ENCODE results near the gene ERN1. TPM values are rescaled to one million over a fixed set of nuclear protein-coding genes. Genes with fewer than 3 reads are reported as not detected.

Gene ERN1
- total RNA-seq, 1 donor from 2014 or later: 91.0 TPM

GRCh38 chr17:64145751-64146417 lies 15.9 kb upstream of the ERN1 start:
- Mint-ChIP-seq H3K4me3 (ENCODE audit: low read depth) (no peak overlapping the region), H3K36me3 (ENCODE audit: low read depth) (peaks cover 18% of the 10 kb centered on the region), H3K27me3 (ENCODE audit: low read depth) (no peaks in the 10 kb centered on the region), H3K27ac (no peak overlapping the region), H3K9me3 (no peaks in the 10 kb centered on the region), H3K4me1 (ENCODE audit: low read depth) (peaks cover 21% of the 10 kb centered on the region)
- intact Hi-C loops (cut with micrococcal nuclease): loop anchor here (1.0 to 10.0 kb wide), 6 partner anchors 15 to 301 kb away; partner anchors contain the start of genes ERN1, SMARCD2 and TEX2
- DNase-seq (ENCODE audit: low spot score): peak; percentile 94

DNA sequence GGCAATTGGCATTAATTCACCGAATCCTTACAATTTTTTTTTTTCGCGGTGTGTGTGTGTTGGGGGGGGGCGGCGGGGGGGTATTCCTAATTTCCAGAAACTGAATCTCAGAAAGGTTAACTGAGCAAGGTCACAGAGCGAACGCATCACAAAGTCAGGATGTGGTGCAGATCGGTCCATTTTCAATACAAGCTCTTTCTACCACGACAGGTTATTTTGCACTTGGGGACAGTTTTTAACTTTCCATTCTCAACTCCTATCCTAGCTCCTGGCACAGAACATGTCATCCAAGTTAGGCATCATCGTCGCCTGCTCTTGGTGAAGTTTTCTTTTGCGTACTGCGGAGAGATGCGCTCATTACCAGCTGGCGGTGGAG lies 15.4 kb upstream of the ERN1 start:
- intact Hi-C loops (cut with micrococcal nuclease): loop anchor here (1.0 to 10.0 kb wide), 6 partner anchors 15 to 301 kb away; partner anchors contain the start of genes ERN1, SMARCD2 and TEX2
- no peaks in the 10 kb centered on the region for H3K9me3 Mint-ChIP-seq
- H3K36me3 Mint-ChIP-seq (ENCODE audit: low read depth): peaks cover 18% of the 10 kb centered on the region
- H3K4me1 Mint-ChIP-seq (ENCODE audit: low read depth): peaks cover 21% of the 10 kb centered on the region
- no peak for DNase-seq (ENCODE audit: low spot score)
- no peak overlapping the region for H3K27ac Mint-ChIP-seq
- no peaks in the 10 kb centered on the region for H3K27me3 Mint-ChIP-seq (ENCODE audit: low read depth)
- H3K4me3 Mint-ChIP-seq (ENCODE audit: low read depth): no peak overlapping the region

- no peak overlapping the region for H3K27ac Mint-ChIP-seq
- H3K4me3 Mint-ChIP-seq (ENCODE audit: low read depth): no peak overlapping the region
- intact Hi-C loops (cut with micrococcal nuclease): no loop called here
- no peaks in the 10 kb centered on the region for H3K9me3 Mint-ChIP-seq
- no peaks in the 10 kb centered on the region for H3K27me3 Mint-ChIP-seq (ENCODE audit: low read depth)
- no peaks in the 10 kb centered on the region for H3K4me1 Mint-ChIP-seq (ENCODE audit: low read depth)
- no peaks in the 10 kb centered on the region for H3K36me3 Mint-ChIP-seq (ENCODE audit: low read depth)
- no peak for DNase-seq (ENCODE audit: low spot score)
These were observed 9.6 kb upstream of the ERN1 start for GRCh38 chr17:64139542-64139941.

DNA sequence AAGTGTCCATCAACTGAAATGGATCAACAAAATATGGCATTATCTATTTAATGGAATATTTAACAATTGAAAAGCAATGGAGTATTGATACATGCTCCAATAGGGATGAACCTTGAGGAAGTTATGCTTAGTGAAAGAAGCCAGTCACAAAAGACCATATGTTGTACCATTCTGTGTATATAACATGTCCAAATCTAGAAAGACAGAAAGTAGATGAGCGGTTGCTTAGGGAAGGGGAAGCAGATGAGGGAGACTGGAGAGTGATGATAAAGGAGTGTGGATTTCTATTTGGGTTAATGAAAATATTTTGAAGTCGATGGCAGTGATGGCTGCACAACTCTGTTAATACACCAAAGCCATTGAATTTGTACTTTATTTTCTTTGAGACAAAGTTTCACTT lies 8.5 kb upstream of the ERN1 start:
- Mint-ChIP-seq H3K4me3 (ENCODE audit: low read depth) (no peak overlapping the region), H3K27me3 (ENCODE audit: low read depth) (no peaks in the 10 kb centered on the region), H3K9me3 (no peaks in the 10 kb centered on the region), H3K27ac (no peak overlapping the region), H3K4me1 (ENCODE audit: low read depth) (peaks cover 3% of the 10 kb centered on the region), H3K36me3 (ENCODE audit: low read depth) (no peaks in the 10 kb centered on the region)
- DNase-seq (ENCODE audit: low spot score): no peak
- intact Hi-C loops (cut with micrococcal nuclease): no loop called here

- Mint-ChIP-seq H3K27ac (no peak overlapping the region), H3K4me3 (ENCODE audit: low read depth) (no peak overlapping the region), H3K36me3 (ENCODE audit: low read depth) (no peaks in the 10 kb centered on the region), H3K9me3 (no peaks in the 10 kb centered on the region), H3K4me1 (ENCODE audit: low read depth) (peaks cover 27% of the 10 kb centered on the region), H3K27me3 (ENCODE audit: low read depth) (no peaks in the 10 kb centered on the region)
- DNase-seq (ENCODE audit: low spot score): no peak
- intact Hi-C loops (cut with micrococcal nuclease): loop anchor here (5.0 kb wide), 1 partner anchor 127 kb away; the partner anchor contains the start of gene TEX2
These were observed 5.1 kb upstream of the ERN1 start for GRCh38 chr17:64135000-64135399.

DNA sequence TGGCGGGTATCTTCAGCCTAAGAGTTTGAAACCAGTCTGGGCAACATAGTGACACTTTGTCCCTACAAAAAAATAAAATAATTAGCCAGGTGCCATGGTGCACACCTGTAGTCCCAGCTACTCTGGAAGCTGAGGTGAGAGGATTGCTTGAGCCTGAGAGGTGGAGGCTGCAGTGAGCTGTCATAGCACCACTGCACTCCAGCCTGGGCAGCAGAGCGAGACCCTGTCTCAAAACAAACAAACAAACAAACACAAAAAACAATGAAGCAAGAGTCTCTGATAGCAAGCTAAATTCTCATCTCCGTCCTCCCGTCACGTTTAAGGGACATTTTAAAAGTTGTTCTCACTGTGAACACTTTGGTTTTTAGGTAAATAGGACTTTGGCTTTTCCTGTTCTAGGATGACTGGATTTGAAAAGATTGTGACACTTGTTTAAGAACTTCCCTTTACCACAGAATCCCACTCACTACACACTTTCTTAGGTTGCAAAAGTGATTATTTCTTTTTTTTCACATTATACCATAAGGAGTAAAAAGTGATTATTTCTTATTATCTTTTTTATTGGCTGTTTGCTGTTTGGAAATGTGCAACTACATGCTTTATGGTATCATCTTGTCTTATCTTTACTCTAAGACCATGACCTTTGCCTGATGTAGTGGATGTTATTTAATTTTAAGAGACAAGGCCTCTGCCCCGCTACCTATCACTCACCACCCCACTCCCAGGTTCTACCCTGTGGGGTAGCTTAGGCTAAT lies 4.4 kb upstream of the ERN1 start:
- intact Hi-C loops (cut with micrococcal nuclease): loop anchor here (5.0 kb wide), 1 partner anchor 128 kb away; the partner anchor contains the start of gene TEX2
- no peak for DNase-seq (ENCODE audit: low spot score)
- peaks cover 27% of the 10 kb centered on the region for H3K4me1 Mint-ChIP-seq (ENCODE audit: low read depth)
- H3K27me3 Mint-ChIP-seq (ENCODE audit: low read depth): no peaks in the 10 kb centered on the region
- H3K27ac Mint-ChIP-seq: no peak overlapping the region
- H3K4me3 Mint-ChIP-seq (ENCODE audit: low read depth): no peak overlapping the region
- H3K36me3 Mint-ChIP-seq (ENCODE audit: low read depth): no peaks in the 10 kb centered on the region
- H3K9me3 Mint-ChIP-seq: no peaks in the 10 kb centered on the region

- peaks cover 27% of the 10 kb centered on the region for H3K4me1 Mint-ChIP-seq (ENCODE audit: low read depth)
- H3K9me3 Mint-ChIP-seq: no peaks in the 10 kb centered on the region
- no peak for DNase-seq (ENCODE audit: low spot score)
- no peak overlapping the region for H3K4me3 Mint-ChIP-seq (ENCODE audit: low read depth)
- H3K36me3 Mint-ChIP-seq (ENCODE audit: low read depth): peaks cover 6% of the 10 kb centered on the region
- intact Hi-C loops (cut with micrococcal nuclease): loop anchor here (5.0 kb wide), 1 partner anchor 129 kb away; the partner anchor contains the start of gene TEX2
- no peak overlapping the region for H3K27ac Mint-ChIP-seq
- no peaks in the 10 kb centered on the region for H3K27me3 Mint-ChIP-seq (ENCODE audit: low read depth)
These were observed 3.7 kb upstream of the ERN1 start for GRCh38 chr17:64133546-64134215.

DNA sequence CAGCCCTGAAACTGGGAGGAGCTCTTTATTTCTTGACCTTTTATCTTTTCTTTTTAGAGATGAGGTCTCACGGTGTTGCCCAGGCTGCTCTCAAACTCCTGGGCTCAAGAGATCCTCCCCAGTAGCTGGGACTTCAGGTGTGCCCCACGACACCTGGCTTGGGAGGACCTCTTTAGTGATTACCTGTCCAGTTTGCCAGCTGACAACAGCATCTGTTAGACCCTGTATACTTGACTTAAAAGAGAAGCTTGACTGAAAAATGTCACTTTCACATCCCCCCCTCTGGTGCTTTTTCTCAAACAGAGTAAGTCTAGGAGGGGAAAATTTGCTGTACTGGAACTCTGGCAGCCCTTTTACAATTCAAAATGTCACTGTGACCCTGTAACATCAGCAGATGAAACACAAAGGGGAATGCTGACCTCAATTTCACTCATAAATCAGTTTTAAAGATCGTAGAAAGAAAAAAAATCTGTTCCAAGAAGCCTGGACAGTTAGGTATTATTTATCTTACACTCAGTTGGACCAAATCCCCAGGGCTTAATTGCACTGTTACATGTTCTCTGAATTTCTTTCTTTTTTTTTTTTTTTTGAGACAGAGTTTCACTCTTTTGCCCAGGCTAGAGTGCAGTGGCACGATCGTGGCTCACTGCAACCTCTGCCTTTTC lies 1.8 kb upstream of the ERN1 start:
- Mint-ChIP-seq H3K36me3 (ENCODE audit: low read depth) (peaks cover 23% of the 10 kb centered on the region), H3K4me3 (ENCODE audit: low read depth) (peak overlapping the region; percentile 84)
- intact Hi-C loops (cut with micrococcal nuclease): loop anchor here (2.0 to 5.0 kb wide), 3 partner anchors 13 to 213 kb away; partner anchors contain the start of genes GH1 and TEX2

DNA sequence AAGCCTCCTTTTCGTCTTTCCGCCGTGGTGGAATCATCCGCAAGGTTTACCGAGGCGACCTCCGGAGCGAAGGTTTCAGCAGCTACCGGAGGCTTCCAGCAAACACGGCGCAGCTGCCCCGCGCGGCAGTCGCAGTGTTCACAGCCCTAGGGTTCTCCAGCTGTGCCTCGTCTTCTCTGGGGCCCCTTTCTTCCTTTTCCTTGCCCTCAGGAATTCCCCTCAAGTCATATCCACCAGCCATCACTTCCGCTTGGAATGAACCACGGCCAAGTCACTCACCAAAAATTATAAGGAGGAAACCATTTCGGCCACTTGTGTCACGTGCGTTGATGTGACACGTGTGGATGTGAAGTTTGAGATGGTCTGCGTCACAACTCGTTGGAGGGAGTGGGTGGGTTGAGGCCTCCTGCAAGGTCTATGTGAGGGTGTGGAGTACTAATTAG lies 636 bp upstream of the ERN1 start:
- peaks cover 35% of the 10 kb centered on the region for H3K36me3 Mint-ChIP-seq (ENCODE audit: low read depth)
- H3K9me3 Mint-ChIP-seq: no peaks in the 10 kb centered on the region
- DNase-seq (ENCODE audit: low spot score): no peak
- intact Hi-C loops (cut with micrococcal nuclease): loop anchor here (1.0 to 5.0 kb wide), 9 partner anchors 10 to 212 kb away; partner anchors contain the start of genes GH1 and TEX2
- peak overlapping the region; percentile 88 for H3K27ac Mint-ChIP-seq
- H3K4me3 Mint-ChIP-seq (ENCODE audit: low read depth): peak overlapping the region; percentile 84
- peaks cover 47% of the 10 kb centered on the region for H3K4me1 Mint-ChIP-seq (ENCODE audit: low read depth)
- H3K27me3 Mint-ChIP-seq (ENCODE audit: low read depth): no peaks in the 10 kb centered on the region

More for the DNA sequence above, 1.8 kb upstream of the ERN1 start:
- Mint-ChIP-seq H3K9me3 (no peaks in the 10 kb centered on the region), H3K27me3 (ENCODE audit: low read depth) (no peaks in the 10 kb centered on the region), H3K27ac (peak overlapping the region; percentile 88), H3K4me1 (ENCODE audit: low read depth) (peaks cover 36% of the 10 kb centered on the region)
- DNase-seq (ENCODE audit: low spot score): no peak

GRCh38 chr17:64129515-64129764 lies 504 bp downstream of the ERN1 start:
- peak overlapping the region; percentile 88 for H3K27ac Mint-ChIP-seq
- H3K4me3 Mint-ChIP-seq (ENCODE audit: low read depth): peak overlapping the region; percentile 91
- no peaks in the 10 kb centered on the region for H3K9me3 Mint-ChIP-seq
- no peak for DNase-seq (ENCODE audit: low spot score)
- intact Hi-C loops (cut with micrococcal nuclease): no loop called here
- no peaks in the 10 kb centered on the region for H3K27me3 Mint-ChIP-seq (ENCODE audit: low read depth)
- H3K36me3 Mint-ChIP-seq (ENCODE audit: low read depth): peaks cover 46% of the 10 kb centered on the region
- H3K4me1 Mint-ChIP-seq (ENCODE audit: low read depth): peaks cover 57% of the 10 kb centered on the region

GRCh38 chr17:64128787-64129514 lies 993 bp downstream of the ERN1 start:
- Mint-ChIP-seq H3K27me3 (ENCODE audit: low read depth) (no peaks in the 10 kb centered on the region), H3K36me3 (ENCODE audit: low read depth) (peaks cover 51% of the 10 kb centered on the region), H3K9me3 (no peaks in the 10 kb centered on the region), H3K4me3 (ENCODE audit: low read depth) (peak overlapping the region; percentile 91), H3K4me1 (ENCODE audit: low read depth) (peaks cover 62% of the 10 kb centered on the region), H3K27ac (peak overlapping the region; percentile 88)
- peak; percentile 21 for DNase-seq (ENCODE audit: low spot score)
- intact Hi-C loops (cut with micrococcal nuclease): loop anchor here (1.0 kb wide), 1 partner anchor 13 kb away; no protein-coding TSS in a partner anchor

- H3K4me1 Mint-ChIP-seq (ENCODE audit: low read depth): peaks cover 70% of the 10 kb centered on the region
- no peaks in the 10 kb centered on the region for H3K9me3 Mint-ChIP-seq
- peak overlapping the region; percentile 40 for H3K27ac Mint-ChIP-seq
- intact Hi-C loops (cut with micrococcal nuclease): no loop called here
- H3K27me3 Mint-ChIP-seq (ENCODE audit: low read depth): no peaks in the 10 kb centered on the region
- H3K4me3 Mint-ChIP-seq (ENCODE audit: low read depth): peak overlapping the region; percentile 91
- no peak for DNase-seq (ENCODE audit: low spot score)
- H3K36me3 Mint-ChIP-seq (ENCODE audit: low read depth): peaks cover 67% of the 10 kb centered on the region
These were observed 3.0 kb downstream of the ERN1 start for GRCh38 chr17:64126918-64127317.

All from activated T-helper 2 cell treated with anti-CD3 and anti-CD28 coated beads, Interferon-gamma antibody, Interleukin-2, Interleukin-4, amounts not matched to agents 10 μg/mL and 5 μg/mL and 100 μg/mL, durations not matched to agents 14 hours and 24 hours and 36 hours (primary cell).